Measurements from ENCODE around the gene LELP1.
"Not testable (repeated sequence)": the region's sequence is repeated elsewhere in the genome, so short reads cannot be mapped to it uniquely, and the experiment has no call there.

Gene LELP1

GRCh38 chr1:153203130-153203529 lies at the start of gene LELP1:
TSS of gene LELP1 (plus strand) at chr1:153203430. CDS start at chr1:153204708, 1,278 bp downstream.
- no peak for DNase-seq (ENCODE audit: low spot score)

DNA sequence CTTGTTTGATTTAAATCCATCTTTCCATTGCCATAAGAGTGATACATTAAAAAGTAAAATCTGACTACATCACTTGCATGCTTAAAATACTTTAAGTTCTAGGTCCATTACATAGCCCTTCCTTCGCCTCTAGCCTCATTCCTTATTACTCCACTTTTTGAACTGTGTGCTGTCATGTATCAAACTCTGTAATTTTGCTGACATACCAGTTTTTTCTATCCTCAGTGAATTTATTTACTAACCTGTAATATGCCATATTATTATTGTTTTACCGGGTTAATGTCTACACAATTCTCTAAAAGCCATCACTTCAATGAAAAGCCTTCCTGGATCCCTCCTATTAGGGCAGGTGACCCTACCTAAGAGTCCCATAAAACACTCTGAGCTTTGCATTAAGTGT lies 47.7 kb upstream of the LELP1 start:
- no peak for DNase-seq (ENCODE audit: low spot score)

DNA sequence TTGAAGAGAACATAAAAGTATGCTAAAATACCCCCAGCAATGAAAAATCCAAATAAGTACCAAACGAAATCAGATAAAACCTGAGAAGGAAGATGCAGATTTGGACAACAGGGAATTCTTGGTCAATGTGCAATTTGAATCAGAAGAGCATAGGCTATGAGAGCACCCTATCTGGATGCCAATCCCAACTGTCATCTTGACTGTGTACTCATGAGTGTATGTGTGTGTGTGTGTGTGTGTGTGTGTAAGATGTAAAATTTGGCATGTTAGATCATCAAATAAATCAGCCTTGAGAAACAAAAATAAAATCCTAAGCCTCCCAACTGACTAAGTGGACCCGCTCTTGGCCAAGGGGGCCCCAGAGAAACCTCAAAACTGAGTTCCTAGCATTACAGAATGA lies 34.5 kb upstream of the LELP1 start:
- no peak for DNase-seq (ENCODE audit: low spot score)

- DNase-seq (ENCODE audit: low spot score): no peak
Observed at GRCh38 chr1:153174624-153175023, 28.6 kb upstream of the LELP1 start.

DNA sequence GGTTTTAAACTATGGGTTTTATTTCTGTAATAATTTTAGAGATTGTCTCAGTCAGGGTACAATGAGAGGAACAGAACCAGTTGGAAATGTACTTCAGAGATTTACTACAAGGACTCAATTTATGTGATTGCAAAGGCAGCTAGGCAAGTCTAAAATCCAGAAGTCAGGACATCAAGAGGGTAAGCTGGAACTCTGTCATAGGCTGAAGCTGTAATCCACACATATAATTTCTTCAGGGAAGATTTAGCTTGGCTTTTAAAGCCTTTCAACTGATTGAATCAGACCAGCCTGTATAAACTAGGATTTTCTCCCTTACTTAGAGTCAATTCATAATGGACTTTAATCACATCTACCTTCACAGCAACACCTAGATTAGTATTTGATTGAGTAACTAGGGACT lies 24.3 kb upstream of the LELP1 start:
- DNase-seq (ENCODE audit: low spot score): no peak

GRCh38 chr1:153180556-153180955 lies 22.7 kb upstream of the LELP1 start:
- DNase-seq (ENCODE audit: low spot score): no peak

GRCh38 chr1:153188301-153188700 lies 14.9 kb upstream of the LELP1 start:
- DNase-seq (ENCODE audit: low spot score): not testable (repeated sequence)

DNA sequence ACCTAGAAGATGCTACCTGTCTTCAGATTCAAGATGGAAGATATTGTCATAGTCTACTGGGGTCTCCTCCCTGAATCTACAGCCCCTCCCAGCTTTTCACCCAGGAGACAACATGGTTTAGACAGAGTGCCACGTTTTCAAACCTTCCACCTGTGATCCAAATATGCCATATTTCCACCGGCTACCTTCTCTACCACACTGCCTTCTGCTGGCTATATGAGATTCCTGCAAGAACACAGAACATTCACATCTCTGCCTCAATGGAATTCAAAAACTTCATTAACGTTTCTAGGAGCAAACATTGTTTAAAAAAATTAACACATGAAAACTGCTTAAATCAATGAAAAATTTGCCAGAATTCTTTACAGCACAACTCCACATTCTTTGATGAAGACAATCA lies 12.9 kb upstream of the LELP1 start:
- DNase-seq (ENCODE audit: low spot score): no peak

DNA sequence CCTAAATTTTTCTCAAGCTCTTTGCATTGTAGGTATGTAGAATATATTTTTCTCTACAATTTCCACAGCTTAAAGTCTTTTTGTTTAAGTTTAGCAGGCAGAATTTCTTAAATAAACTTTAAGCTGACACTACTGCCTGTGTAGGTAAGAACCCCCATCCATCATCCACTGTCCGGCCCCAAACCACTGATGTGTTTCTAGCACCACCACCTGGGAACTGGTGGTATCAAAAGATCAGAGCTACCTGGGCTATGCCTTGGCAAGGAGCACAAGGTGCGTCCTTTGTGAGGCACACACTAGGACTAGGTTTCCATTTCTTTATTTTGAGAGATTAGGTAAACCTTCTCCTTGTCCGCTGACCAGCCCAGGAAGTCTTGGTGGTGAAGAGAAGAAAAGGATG lies 10.5 kb upstream of the LELP1 start:
- DNase-seq (ENCODE audit: low spot score): no peak

GRCh38 chr1:153194331-153195050 lies 8.7 kb upstream of the LELP1 start:
- DNase-seq (ENCODE audit: low spot score): no peak

GRCh38 chr1:153195216-153195615 lies 8.0 kb upstream of the LELP1 start:
- DNase-seq (ENCODE audit: low spot score): no peak

DNA sequence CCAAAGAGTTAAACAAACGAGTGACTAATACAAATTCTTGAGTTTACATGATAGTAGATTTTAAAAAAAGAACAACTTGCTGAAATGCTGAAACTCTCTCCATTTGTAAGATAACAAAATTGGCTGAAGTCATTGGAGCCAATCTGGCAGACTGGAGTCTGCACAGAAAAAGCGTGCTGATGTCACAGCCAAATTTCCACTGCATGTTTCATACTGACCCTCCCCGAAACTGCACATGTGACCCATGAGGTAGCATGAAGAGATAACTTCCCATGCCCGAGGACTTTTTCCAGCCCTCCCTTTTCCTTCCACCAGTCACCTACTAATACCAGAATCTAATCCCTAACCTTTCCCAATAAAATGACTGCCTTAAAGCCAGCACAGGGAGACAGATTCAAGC lies 1.2 kb upstream of the LELP1 start:
- no peak for DNase-seq (ENCODE audit: low spot score)

GRCh38 chr1:153206631-153207030 lies 3.4 kb downstream of the LELP1 start:
- no peak for DNase-seq (ENCODE audit: low spot score)

DNA sequence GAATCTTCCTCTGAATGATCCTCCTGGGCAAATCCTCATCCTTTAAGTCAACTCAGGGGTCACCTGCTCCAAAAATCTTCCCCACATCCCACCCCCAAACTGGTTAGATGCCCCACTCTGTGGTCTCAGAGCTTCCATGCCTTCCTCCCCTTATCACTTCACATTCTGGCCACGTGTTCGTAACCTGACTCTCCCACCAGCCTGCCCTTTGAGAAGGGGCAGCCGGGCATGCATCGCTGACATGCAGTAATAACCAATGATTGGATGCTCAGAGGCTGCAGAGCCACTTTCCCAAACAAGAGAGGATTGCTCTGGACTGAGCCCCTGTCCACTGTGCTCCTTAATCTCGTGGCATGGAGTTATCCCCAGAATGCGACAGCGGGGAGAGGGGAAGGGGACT lies 7.0 kb downstream of the LELP1 start:
- DNase-seq (ENCODE audit: low spot score): no peak

- DNase-seq (ENCODE audit: low spot score): no peak
Observed at GRCh38 chr1:153212201-153212600, 9.0 kb downstream of the LELP1 start.

DNA sequence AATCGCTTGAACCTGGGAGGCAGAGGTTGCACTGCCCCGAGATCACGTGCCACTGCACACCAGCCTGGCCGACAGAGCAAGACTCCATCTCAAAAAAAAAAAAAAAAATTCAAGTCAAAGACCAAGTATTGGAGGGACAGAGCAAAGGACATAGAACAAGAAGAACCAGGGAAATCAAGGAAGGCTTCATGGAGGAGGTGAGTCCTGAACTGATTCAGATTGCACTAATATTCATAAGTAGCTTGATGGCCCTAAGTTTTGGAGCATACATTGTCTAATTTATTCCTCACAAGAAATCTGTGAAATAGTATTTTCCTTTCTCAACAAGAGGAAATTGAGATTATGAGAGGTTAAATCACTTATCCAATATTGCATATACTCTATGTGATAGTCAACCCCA lies 10.3 kb downstream of the LELP1 start:
- no peak for DNase-seq (ENCODE audit: low spot score)

DNA sequence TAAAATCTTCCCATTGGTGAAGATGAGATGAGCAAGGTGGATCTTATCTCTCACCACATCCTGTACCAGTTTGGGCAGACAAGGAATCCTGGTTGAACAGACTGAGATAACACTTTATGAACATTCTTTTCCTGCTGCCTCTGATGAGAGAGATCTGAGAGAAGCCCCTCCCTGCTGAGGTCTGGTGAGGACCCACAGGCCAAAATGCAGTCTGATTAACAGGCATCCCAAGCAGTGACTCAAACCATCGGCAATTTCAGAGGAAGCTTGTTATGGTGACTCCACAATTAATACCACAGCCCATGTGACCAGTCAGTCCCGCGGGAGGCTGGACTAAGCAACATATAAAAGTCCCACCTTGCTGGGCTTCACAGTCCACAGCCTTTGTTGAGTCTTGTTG lies 14.0 kb downstream of the LELP1 start, which contains the start of gene PRR9:
Gene PRR9, plus strand, starts transcription at position 373 of the 400 bp plus-strand sequence. CDS start 561 bp downstream, outside the sequence.
- no peak for DNase-seq (ENCODE audit: low spot score)

- no peak for DNase-seq (ENCODE audit: low spot score)
Observed at GRCh38 chr1:153217744-153218416, 14.7 kb downstream of the LELP1 start.

- no peak for DNase-seq (ENCODE audit: low spot score)
Observed at GRCh38 chr1:153220606-153221303, 17.5 kb downstream of the LELP1 start.

DNA sequence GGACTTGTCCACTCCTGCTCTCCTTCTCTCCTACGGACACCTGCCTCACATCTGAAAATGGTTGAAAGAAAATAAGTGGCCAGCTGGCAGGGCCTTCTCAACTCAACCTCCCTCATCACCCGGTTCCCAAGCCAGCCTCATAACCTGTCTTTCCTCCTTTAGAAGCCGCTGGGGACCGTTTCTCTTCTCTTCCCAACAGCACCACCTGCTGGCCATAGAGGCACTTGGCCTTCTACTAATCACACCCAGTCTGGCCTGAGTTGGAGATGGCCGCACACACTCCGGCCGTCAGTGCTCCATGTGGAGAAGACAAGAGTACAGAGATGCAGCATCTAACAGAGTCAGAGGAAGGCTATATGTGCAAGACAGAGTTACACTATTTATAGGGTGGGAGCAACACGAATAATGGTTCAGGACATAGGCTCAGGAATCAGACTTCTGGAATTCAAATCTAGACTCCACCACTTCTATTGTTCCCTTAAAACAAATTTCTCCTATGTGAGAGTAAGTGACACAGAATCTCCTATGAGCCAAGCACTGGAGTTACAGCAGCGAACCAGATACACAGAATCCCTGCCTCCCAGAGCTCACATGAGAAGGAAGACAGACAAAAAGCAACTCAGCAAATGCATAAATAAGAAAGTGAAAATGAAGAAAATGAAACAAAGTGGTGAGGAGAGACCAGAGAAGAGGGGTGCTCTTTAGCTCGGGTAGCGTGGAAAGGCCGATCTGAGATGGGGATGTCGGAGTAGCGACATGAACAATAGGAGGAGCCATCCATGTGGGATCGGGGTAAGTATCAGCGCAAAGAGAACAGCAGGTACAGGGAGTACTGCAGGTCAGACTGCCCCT lies 20.0 kb downstream of the LELP1 start:
- peak; percentile 41 for DNase-seq (ENCODE audit: low spot score)

DNA sequence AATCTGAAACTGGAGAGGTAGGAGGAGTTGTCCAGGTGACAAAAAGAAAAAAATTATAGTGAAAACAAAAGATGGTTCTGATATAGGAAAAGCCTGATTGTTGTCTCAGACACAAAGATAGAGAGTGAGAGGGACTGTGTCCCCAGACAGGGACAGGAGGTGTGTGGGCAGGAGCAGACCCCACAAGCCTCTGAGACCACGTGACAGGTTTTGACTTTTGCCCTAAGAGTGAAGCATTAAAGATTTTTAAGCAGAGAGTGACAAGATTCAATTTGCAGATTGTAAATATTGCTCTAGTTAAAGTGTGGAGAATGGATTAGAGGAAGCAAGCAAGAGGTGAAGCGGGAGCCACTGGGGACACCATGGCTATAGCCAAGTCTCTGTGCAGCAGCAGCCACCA lies 24.6 kb downstream of the LELP1 start:
- no peak for DNase-seq (ENCODE audit: low spot score)

- no peak for DNase-seq (ENCODE audit: low spot score)
Observed at GRCh38 chr1:153228491-153228890, 25.3 kb downstream of the LELP1 start.
